Middle frontal gyrus (tissue), 1 donor: Measurements from ENCODE around the gene ZNF446.
"Not testable (repeated sequence)": the region's sequence is repeated elsewhere in the genome, so short reads cannot be mapped to it uniquely, and the experiment has no call there.

Source experiments
- DNase-seq: peaks from one replicate; pipeline ENCODE4 v3.0.0-alpha.2; 2015; ENCODE audit warnings: low spot score; ENCODE audit errors: extremely low spot score

The ZNF446 gene

DNA sequence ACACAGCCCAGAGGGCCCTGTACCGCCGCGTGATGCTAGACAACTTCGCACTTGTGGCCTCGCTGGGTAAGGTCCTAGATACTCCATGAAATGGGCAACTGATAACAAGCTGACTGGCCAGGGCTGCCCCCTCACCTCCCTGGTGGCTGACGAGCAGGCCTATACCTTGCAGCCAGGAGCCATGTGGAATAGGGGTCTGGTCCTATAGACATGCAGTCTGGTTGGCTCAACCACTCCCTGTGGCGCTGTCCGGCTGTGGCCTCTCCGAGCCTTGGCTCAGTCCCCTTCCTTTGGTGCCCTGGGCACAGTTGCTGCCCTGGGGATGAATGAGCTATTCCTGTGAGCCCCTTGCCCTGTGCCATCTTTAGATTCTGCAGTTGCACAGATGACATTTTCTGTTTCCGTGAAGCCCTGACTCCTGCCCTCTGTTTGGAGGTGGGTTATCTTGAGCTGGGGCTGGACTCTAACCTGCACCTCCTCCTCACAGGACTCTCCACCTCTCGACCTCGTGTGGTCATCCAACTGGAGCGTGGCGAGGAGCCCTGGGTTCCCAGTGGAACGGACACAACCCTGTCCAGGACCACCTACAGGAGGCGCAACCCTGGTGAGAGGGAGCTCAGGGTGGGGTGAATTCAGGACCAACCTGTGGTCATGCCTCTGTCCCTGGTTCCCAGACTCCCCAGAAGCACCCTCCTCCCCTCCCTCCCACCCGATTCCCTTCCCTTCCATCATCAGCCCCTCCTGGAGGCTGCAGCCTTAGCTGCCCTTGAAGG lies 6.7 kb upstream of the ZNF446 start:
- DNase-seq: no peak

DNA sequence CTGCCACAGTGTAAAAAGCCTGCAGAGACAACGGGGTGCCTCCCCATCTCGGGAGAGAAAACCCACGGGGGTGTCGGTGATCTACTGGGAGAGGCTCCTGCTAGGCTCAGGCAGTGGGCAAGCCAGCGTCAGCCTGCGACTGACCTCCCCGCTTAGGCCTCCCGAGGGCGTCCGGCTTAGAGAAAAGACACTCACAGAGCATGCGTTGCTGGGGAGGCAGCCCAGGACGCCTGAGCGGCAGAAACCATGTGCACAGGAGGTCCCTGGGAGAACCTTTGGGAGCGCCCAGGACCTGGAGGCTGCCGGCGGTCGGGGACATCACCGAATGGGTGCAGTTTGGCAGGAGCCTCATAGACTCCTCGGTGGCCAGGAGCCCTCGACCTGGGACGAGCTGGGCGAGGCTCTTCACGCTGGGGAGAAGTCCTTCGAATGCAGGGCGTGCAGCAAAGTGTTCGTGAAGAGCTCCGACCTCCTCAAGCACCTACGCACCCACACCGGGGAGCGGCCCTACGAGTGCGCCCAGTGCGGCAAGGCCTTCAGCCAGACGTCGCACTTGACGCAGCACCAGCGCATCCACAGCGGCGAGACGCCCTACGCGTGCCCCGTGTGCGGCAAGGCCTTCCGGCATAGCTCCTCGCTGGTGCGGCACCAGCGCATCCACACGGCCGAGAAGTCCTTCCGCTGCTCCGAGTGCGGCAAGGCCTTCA lies 5.2 kb upstream of the ZNF446 start:
- not testable (repeated sequence) for DNase-seq

DNA sequence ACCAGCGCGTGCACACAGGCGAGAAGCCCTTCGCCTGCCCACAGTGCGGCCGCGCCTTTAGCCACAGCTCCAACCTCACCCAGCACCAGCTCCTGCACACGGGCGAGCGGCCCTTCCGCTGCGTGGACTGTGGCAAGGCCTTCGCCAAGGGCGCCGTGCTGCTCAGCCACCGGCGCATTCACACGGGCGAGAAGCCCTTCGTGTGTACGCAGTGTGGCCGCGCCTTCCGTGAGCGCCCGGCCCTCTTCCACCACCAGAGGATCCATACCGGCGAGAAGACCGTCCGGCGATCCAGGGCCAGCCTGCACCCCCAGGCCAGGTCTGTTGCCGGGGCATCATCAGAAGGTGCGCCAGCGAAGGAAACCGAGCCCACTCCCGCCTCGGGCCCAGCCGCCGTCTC lies 4.4 kb upstream of the ZNF446 start:
- DNase-seq: no peak

DNA sequence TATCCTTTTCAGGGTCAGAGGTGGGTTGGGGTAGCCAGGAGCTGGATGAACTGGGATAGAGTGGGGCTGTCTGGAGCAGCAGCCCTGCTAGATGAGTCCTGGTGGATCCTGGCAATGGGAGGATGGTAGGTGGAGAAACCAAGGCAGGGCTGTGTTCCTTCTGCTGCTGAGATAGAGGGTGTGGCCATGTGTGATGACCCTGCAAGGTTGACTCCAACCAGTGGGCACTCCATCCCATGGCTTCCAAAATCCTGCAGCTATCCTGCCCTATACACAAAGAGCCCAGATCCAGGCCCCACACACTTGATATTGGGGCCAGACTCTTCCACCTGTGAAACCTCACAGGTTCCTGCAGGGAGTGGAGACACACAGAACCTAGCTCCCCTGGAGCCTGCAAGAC lies 2.4 kb upstream of the ZNF446 start:
- no peak for DNase-seq

DNA sequence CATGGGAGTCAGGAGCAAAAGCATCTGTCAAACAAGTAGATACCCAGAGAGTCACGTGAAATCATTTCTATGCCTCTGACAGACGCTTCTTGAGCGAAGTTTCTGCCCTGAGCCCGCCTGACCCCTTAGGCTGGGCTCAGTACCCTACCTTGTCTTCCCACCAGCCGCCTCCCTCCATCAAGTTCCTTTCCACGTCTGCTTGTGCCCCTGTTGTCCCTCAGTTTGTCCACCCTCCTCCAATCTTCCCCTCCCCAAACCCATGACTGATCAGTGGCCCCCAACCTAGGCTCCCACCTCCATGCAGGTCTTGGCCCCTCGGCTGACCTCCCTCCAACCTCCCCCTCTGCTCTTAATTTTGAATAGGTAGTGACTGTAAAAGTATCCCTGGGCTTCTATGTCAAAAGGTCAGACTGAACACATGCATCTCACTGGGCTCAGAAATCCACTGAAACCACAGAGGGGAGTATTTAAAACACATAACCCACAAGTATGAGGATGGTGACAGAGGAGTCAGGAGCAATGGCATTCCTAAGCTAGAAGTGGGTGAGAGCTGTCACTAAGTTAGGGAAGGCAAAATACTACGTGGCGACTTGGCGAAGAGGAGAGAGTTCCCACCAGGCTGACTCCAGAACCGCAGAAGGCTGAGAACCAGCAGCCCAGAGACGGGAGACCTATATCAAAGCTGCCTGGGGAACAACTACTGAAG lies 1.7 kb upstream of the ZNF446 start:
- DNase-seq: no peak

DNA sequence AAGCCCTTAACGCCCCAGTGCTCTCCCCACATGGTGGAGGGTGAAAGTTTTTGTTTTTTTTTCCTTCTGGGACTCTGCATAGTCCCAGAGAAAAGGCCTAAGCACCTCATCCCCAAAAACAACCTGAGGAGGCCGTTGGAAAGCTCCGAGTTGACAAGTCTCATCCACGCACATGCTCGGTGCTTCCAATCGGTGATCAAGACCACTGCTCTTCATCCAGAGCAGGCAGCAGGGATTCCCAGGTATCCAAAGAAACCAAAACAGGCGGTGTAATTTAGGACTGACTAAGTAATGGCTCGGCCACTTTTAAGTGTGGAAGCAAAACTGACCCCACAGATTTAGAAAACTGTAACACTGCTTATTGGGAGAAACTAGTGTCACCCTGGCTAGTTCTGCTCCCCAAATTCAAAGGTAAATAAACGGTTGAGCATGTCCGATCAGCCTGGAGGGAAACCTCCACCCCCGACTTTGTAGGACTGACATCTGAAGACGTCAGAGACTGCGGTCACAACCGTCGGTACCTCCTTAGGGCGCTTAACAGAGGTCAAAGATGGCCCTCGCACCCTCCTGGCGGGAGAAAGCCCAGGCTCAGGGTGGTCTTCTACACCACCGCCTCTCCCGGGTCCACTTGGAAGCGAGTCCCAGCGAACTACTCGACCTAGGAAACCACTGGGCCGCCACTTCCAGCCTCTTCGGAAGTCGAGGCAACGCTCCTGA lies 997 bp upstream of the ZNF446 start:
- DNase-seq: no peak

DNA sequence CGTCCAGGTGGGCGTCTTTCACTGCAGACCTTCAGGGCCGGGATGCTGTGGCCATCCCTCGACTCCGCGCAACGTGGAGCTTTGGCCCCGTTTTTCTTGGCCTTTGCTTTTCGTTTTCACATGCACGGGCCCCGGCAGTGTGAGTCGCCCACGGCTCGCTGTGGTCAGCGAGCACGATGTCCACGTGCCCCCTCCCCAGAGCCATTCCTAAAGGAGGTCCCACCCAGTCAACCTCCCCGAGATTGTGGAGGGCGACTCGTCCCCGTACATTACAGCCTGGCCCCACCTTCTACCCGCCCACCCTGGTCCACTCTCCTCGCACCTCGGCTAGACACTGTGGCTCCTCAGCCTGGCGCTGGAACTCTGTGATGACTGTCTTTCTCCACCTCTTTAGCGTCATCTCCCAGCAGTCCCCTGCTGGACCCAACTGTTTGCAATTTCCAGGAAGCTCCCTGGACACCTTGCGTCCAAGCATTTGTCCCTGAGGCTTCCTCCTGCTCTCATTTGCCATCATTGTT lies 405 bp downstream of the ZNF446 start:
- no peak for DNase-seq

DNA sequence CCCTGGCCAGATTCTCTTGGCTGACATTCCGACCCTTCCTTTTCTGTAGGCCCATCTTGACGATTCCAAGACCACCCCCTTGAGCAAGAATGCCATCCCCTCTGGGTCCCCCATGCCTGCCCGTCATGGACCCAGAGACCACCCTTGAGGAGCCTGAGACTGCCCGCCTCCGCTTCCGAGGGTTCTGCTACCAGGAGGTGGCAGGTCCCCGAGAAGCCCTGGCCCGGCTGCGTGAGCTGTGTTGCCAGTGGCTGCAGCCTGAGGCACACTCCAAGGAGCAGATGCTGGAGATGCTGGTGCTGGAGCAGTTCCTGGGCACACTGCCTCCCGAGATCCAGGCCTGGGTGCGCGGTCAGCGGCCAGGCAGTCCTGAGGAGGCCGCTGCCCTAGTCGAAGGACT lies 978 bp downstream of the ZNF446 start:
- no peak for DNase-seq

DNA sequence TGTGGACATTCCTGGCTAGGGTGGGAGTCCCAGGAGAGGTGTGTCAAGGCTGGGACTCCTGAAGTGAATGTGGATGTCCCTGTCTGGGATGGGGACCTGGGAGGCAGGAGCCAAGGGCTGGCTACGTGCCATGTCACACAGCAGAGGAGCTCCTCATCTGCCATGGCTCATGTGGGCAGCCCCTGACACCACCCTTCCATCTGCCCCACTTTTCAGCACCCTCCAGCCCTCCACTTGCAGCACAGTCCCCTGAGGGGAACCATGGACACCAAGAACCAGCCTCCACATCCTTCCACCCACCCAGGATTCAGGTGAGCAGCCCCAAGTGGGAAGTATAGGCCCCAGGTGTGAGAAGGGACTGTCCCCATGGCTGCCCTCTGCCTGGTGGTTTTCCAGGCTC lies 1.7 kb downstream of the ZNF446 start:
- DNase-seq: no peak

DNA sequence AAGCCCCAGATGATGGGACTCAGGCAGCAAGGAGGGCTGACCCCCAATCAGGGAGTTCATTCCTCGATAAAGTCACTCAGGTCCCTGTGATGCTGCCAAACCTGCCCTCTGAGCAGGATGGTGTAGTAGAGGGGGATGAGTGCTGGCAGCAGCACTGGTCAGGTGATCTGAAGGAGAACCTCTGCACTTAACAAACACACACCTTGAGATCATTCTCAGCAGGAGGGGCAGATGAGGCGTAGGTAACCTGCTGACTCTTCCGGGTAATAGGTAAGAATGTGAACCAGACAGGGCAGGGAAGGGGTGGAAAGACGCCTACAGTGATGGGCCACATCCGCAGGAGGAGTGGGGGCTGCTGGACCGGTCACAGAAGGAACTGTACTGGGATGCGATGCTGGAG lies 3.2 kb downstream of the ZNF446 start:
- DNase-seq: no peak

DNA sequence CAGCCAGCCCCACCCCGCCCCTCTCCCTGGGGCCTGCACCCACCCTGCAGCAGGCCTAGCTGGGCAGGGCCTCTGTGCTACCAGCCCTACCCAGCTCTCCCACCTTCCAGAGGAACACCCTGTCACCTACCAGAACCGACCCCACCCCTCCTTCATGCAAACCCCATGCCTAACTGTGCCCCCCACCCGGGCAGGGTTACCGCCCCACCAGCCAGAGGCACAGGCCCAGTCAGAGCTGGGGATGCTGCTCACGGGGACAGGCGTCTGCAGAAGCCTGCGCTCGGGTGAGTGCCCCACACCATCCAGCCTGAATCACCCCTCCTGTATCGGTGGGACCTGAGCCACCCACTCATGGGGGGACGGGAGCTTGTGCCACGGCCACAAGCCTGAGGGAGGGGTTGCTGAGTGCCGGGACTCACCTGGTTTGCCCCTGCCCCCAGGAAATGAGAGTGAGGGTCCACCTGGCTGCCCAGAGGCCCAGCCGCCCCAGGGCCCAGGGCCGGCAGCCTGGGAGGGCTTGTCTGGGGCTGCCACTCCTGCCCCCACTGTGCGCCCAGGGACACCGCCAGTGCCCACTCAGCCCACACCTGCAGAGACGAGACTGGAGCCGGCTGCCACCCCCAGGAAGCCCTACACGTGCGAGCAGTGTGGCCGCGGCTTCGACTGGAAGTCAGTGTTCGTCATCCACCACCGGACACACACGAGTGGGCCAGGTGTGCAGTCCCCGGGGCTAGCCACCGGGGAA lies 3.8 kb downstream of the ZNF446 start:
- no peak for DNase-seq

DNA sequence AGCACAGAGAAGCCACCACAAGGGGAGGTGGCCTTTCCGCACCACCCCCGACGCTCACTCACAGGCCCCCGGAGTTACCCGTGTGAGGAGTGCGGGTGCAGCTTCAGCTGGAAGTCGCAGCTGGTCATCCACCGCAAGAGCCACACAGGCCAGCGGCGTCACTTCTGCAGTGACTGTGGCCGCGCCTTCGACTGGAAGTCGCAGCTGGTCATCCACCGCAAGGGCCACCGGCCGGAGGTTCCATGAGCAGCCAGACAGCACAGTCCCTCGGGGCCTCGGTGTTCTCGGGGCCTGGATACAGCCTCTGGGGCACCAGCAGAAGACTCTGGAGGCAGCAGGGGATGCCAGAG lies 4.3 kb downstream of the ZNF446 start:
- DNase-seq: no peak

DNA sequence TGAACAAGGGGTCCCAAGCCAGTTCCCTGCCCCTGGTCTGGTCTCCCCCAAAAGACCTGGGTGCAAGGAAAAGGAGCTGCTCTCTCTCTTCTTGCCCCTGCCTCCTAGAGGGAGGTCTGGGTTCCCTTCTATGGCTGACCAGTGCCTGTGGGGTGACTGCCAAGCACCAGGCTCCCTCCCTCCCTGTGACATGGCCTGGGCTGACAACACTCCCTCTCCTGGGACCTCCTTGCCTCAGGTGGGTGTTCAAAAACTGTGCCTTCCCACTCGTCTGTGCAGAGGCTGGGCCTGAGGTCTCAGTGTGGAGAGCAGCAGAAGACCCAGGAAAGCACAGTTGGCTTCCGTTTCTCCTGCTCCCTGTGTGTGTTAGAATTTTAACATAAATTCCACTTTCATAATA lies 4.7 kb downstream of the ZNF446 start:
- no peak for DNase-seq

DNA sequence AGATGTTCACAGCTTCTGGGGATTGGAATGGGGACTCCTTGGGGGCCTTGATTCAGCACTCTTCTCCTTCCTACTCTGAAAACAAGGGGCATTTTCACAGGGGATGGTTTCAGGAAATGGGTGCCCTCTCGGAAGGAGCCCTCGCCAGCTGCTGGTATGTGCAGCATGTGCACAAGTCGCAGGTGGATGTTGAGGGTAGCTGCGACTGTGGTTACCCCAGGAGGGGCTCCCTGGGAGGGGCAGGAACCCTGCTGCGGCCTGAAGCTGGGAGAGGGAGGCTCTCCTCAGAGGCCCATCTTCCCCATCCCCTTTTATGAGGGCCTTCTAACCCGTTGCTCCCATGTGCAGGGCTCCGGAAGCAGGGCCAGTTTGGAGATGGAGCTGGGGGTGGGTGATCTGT lies 6.2 kb downstream of the ZNF446 start:
- no peak for DNase-seq

DNA sequence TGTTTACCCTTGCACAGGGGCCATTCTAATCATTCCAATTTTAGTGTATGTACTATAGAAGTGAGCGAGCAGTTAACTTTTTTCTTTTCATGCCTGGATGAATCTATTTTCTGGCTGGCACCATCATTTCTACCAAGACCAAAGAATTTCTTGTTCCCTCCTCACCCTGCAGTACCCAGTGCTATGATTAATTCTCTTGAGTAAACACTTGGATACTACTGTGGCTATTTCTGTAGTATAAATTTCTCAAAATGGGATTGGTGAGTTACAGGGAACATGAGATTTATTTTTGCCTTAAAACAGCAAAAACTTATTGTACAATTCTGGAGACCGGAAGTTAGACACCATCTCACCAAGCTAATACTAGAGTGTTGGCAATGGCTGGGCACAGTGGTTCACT lies 7.6 kb downstream of the ZNF446 start:
- DNase-seq: no peak

DNA sequence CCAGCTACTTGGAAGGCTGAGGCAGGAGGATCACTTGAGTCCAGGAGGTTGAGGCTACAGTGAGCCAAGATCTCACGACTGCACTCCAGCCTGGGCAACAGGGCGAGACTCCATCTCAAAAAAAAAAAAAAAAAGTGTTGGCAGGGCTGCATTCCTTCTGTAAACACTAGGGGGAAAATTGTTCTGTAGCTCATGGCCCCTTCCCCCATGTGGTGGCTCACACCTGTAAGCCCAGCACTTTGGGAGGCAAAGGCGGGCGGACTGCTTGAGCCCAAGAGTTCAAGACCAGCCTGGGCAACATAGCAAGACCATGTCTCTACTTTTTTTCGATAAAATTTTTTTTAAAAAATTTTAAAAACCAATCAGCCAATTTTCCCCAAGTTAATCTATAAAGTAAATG lies 8.2 kb downstream of the ZNF446 start:
- DNase-seq: not testable (repeated sequence)

DNA sequence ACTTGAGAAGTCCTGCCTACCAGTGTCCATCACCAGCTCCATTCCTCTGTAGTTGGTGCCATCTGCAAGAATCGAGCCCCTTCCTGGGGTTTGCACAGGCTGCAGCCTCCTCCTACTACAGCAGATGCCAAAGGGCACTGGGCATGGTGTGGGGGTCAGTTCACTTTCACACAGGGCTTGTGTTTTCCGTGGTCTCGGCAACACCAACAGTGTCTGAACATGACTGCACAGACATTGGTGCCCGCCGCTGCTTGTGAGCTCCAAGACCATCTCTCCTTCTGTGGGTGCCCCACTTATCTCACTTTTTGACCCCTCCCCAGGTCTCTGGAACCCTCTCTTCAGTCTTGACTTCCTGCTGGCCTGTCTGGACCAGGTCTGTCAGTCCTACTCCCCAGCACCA lies 15.2 kb downstream of the ZNF446 start:
- DNase-seq: no peak

DNA sequence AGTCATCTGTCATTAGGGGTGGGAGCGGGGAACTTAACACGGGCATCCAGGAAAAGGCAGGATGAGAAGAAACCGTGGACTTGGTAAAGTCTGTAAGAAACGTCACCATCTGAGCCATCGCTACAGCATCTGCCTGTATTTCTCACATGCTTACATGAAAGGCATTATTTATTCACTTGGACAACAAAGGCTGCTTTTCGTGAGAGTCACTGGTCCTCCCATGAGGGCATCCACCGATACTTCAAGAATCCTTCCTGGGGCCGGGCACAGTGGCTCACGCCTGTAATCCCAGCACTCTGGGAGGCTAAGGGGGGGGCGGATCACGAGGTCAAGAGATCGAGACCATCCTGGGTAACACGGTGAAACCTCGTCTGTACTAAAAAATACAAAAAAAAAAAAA lies 16.1 kb downstream of the ZNF446 start:
- no peak for DNase-seq

DNA sequence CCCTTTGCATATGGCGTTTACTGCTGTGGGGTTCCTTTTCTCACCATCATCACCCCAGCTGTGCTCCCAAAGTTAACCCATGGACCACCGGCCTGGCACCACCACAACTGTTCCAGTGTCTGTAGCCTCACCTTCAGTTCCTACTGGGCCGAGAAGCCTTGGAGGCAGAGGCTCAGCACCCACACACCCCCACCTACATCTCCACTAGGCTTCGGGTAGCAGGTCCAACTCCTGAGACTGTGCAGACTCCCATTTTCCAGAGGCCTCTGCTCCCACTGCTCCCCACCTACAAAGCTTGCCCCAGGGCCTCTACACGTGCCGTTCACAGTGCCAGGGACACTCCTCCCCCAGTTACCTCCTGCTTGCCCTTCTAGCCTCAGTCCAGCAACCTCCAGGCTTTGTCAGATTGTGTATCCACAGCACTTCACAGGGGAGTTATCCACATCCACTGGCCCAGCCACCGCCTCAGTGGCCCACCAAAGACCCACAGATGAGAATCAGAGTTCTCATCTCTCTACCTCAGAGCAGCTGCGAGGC lies 21.6 kb downstream of the ZNF446 start:
- DNase-seq: no peak

DNA sequence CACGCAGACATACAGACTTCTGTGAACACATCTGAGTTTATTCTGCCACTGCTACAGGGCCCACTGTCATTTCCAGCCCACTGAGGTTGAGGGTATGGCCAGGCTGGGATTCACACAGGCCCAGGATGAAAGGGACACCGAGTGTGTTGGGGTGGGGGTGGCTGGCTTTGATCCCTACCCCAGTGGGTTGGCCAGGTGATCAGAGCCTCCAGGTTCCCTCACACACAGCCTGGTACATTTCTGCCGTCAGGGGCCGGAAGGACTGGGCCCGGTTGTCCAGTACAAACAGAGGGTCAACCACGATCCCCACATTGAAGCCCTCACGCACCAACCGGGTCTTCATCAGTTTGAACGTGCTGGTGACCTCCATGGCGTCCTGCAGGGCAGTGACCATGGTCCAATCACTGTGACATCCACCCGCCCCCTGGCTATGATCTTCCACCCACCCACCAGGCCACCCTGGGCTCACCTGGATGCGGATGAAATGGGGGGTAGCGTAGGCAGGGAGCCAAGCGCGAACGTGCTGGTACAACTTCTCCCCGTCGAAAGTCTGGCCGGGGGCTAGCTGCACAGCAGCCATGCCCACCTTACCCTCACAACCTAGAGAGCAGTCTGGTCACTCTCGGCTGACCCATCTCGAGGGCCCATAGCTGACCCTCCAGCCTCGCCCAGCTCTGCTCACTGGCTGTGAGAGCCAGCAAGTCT lies 22.3 kb downstream of the ZNF446 start:
- no peak for DNase-seq
